ENCODE results near the gene MCUB. TPM values are rescaled to one million over a fixed set of nuclear protein-coding genes. Genes with fewer than 3 reads are reported as not detected.

MCUB gene
- total RNA-seq, 2 experiments from 2014 or later, result 62.3 to 65.3 TPM

GRCh38 chr4:109648266-109648996 is 88.4 kb downstream of the MCUB start:
- Mint-ChIP-seq H3K9me3 (peaks cover 23% of the 10 kb centered on the region), H3K4me3 (peak overlapping the region; percentile 47), H3K27me3 (no peaks in the 10 kb centered on the region), H3K27ac (peak overlapping the region; percentile 89), H3K4me1 (ENCODE audit: low read depth) (peaks cover 37% of the 10 kb centered on the region), H3K36me3 (ENCODE audit: low read depth) (peaks cover 34% of the 10 kb centered on the region)
- no peak for DNase-seq
- POLR2A ChIA-PET, result interaction anchor here (0.6 to 2.6 kb wide), 3 partner anchors 55 to 968 kb away, joined by 3 to 11 read pairs (median 7); partner anchors contain the start of genes CASP6 and MCUB
- CTCF ChIA-PET, result interaction anchor here (0.6 to 1.5 kb wide), 4 partner anchors 16 to 89 kb away, joined by 3 to 4 read pairs (median 4); partner anchors contain the start of genes CASP6 and MCUB
- ATAC-seq, result peak; percentile 60
- intact Hi-C loops (cut with micrococcal nuclease), result loop anchor here (5.0 kb wide), 1 partner anchor 86 kb away; the partner anchor contains the start of gene MCUB
- no peak for TF ChIP-seq CTCF (IDR thresholded peaks at IDR 0.05)

GRCh38 chr4:109648997-109649575 is 89.0 kb downstream of the MCUB start:
- TF ChIP-seq CTCF (IDR thresholded peaks at IDR 0.05), result no peak
- ChIA-PET CTCF (interaction anchor here (0.6 to 1.3 kb wide), 3 partner anchors 55 to 89 kb away, joined by 3 to 4 read pairs (median 4); partner anchors contain the start of genes CASP6 and MCUB), POLR2A (interaction anchor here (0.6 to 1.5 kb wide), 3 partner anchors 54 to 967 kb away, joined by 3 to 7 read pairs (median 3); partner anchors contain the start of gene CASP6)
- Mint-ChIP-seq H3K36me3 (ENCODE audit: low read depth) (peaks cover 34% of the 10 kb centered on the region), H3K9me3 (peaks cover 23% of the 10 kb centered on the region), H3K27me3 (no peaks in the 10 kb centered on the region), H3K4me1 (ENCODE audit: low read depth) (peaks cover 37% of the 10 kb centered on the region), H3K27ac (peak overlapping the region; percentile 79), H3K4me3 (peak overlapping the region; percentile 3)
- intact Hi-C loops (cut with micrococcal nuclease), result loop anchor here (5.0 kb wide), 1 partner anchor 87 kb away; the partner anchor contains the start of gene MCUB
- no peak for DNase-seq
- no peak for ATAC-seq

- peaks cover 23% of the 10 kb centered on the region for H3K9me3 Mint-ChIP-seq
- H3K4me3 Mint-ChIP-seq, result no peak overlapping the region
- ChIA-PET POLR2A (interaction anchor here (1.2 kb wide), 1 partner anchor 86 kb away, joined by 3 read pairs; no protein-coding TSS in a partner anchor), CTCF (no interaction called here)
- peaks cover 38% of the 10 kb centered on the region for H3K36me3 Mint-ChIP-seq (ENCODE audit: low read depth)
- intact Hi-C loops (cut with micrococcal nuclease), result loop anchor here (5.0 kb wide), 1 partner anchor 88 kb away; the partner anchor contains the start of gene MCUB
- peak overlapping the region; percentile 79 for H3K27ac Mint-ChIP-seq
- H3K4me1 Mint-ChIP-seq (ENCODE audit: low read depth), result peaks cover 41% of the 10 kb centered on the region
- DNase-seq (peak; percentile 43), ATAC-seq (peak; percentile 60)
- TF ChIP-seq CTCF (IDR thresholded peaks at IDR 0.05), result no peak
- no peaks in the 10 kb centered on the region for H3K27me3 Mint-ChIP-seq
These were observed 89.8 kb downstream of the MCUB start for GRCh38 chr4:109649872-109650271.

GRCh38 chr4:109655396-109655795 is 95.3 kb downstream of the MCUB start:
- ChIA-PET POLR2A (interaction anchor here (0.7 to 1.7 kb wide), 2 partner anchors 48 to 96 kb away, joined by 3 to 5 read pairs; partner anchors contain the start of gene CASP6), CTCF (interaction anchor here (0.9 to 1.4 kb wide), 2 partner anchors 8 to 27 kb away, joined by 4 read pairs; no protein-coding TSS in a partner anchor)
- peaks cover 42% of the 10 kb centered on the region for H3K4me1 Mint-ChIP-seq (ENCODE audit: low read depth)
- intact Hi-C loops (cut with micrococcal nuclease), result loop anchor here (5.0 kb wide), 1 partner anchor 228 kb away; no protein-coding TSS in a partner anchor
- H3K27me3 Mint-ChIP-seq, result no peaks in the 10 kb centered on the region
- no peak for ATAC-seq
- DNase-seq, result no peak
- peaks cover 13% of the 10 kb centered on the region for H3K9me3 Mint-ChIP-seq
- TF ChIP-seq CTCF (IDR thresholded peaks at IDR 0.05), result no peak
- H3K4me3 Mint-ChIP-seq, result no peak overlapping the region
- peaks cover 21% of the 10 kb centered on the region for H3K36me3 Mint-ChIP-seq (ENCODE audit: low read depth)
- H3K27ac Mint-ChIP-seq, result peak overlapping the region; percentile 49
